Measurements from ENCODE around the gene STAT1.

Gene STAT1

DNA sequence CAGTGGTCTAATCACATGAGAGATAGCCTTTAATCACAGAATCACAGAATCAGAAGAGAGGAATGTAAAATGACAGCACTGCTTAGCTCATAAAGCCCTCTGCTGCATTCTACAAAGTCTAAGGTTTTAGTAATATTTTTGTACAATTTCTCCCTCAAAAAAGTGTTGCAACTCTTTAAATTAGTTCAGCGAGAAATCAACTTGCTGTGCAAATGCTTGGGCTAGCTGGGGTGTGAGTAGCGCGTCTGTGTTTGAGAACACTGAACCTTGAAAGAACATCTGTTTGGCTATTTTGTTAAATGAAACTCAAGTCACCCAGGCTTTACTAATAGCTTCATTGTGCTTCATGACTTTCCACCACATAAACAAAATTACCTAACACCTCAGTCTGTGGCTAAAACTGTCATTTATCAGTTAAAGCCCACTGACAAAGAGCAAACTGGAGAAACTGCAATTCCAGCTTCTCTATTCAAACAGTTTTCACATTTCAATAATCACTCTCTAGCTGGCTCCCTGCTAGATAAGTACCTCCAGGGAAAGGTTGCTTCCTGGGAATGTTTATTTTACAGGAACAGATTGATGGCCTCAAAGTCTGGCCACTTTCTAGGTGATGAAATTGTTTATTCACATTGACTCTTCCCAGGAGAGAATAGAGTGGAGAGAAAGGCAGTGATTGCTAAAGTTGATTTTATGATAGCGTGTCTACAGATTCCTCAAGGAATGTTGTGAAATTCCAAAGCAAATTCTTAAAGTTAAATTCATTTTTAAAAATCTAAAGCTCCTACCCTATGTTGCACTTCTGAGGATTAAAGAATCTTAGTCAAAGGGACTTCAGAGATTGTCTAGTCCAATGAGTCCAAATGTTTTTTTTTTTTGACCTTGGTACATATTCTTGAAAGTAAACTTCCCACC is 36.0 kb upstream of the STAT1 start:
- H3K9me2 ChIP-seq (ENCODE audit: low read depth, low read length), result no peaks in the 10 kb centered on the region
- H3K27ac ChIP-seq (ENCODE audit: low read depth, low read length, poor library complexity, severe bottlenecking), result no peak overlapping the region
- TF ChIP-seq EZH2 (IDR thresholded peaks at IDR 0.05; ENCODE audit: borderline replicate concordance, low read length), result no peak
- TF ChIP-seq, protein P1, sequence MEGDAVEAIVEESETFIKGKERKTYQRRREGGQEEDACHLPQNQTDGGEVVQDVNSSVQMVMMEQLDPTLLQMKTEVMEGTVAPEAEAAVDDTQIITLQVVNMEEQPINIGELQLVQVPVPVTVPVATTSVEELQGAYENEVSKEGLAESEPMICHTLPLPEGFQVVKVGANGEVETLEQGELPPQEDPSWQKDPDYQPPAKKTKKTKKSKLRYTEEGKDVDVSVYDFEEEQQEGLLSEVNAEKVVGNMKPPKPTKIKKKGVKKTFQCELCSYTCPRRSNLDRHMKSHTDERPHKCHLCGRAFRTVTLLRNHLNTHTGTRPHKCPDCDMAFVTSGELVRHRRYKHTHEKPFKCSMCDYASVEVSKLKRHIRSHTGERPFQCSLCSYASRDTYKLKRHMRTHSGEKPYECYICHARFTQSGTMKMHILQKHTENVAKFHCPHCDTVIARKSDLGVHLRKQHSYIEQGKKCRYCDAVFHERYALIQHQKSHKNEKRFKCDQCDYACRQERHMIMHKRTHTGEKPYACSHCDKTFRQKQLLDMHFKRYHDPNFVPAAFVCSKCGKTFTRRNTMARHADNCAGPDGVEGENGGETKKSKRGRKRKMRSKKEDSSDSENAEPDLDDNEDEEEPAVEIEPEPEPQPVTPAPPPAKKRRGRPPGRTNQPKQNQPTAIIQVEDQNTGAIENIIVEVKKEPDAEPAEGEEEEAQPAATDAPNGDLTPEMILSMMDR (IDR thresholded peaks at IDR 0.05; ENCODE audit: low read length), result no peak
- H3K9ac ChIP-seq (ENCODE audit: low read length), result no peak overlapping the region
- no peaks in the 10 kb centered on the region for H3K9me3 ChIP-seq (ENCODE audit: low read length)
- H3K36me3 ChIP-seq (ENCODE audit: insufficient read depth, low read length), result no peaks in the 10 kb centered on the region
- H4K20me1 ChIP-seq (ENCODE audit: insufficient read depth, low read length), result no peaks in the 10 kb centered on the region
- no peak overlapping the region for H3K4me3 ChIP-seq (ENCODE audit: low read depth, low read length, poor library complexity, severe bottlenecking)
- H3K27me3 ChIP-seq (ENCODE audit: insufficient read depth, low read length), result peaks cover 4% of the 10 kb centered on the region; the same call in 1 of the 2 replicates
- H3F3A ChIP-seq (ENCODE audit: insufficient read depth, low read length), result no peaks in the 10 kb centered on the region
- H2AFZ ChIP-seq (ENCODE audit: low read length), result no peak overlapping the region
- no peaks in the 10 kb centered on the region for H3K4me1 ChIP-seq (ENCODE audit: insufficient read depth, low read length, severe bottlenecking)
- no peak overlapping the region for H3K4me2 ChIP-seq (ENCODE audit: low read length)
- H3K79me2 ChIP-seq (ENCODE audit: insufficient read depth, low read length), result no peaks in the 10 kb centered on the region

DNA sequence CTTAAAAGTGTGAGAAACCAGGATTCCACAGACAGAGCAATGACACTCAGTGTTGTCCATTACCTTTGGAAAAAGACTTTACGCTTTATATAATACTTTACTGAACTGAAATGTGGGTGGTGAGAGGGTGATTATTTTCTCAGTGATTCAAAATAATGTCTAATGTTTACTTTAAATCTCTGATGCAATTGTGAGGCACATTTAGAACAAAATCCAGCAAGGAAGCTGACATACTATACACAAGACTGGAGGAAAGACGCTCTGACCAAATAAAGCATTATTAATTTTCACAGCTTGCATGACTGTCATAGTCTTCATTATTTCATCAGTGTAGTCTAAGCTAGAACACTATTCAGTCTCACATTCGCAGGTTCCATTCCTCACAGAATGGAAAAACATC is 34.1 kb upstream of the STAT1 start:
- Histone ChIP-seq H3K4me3 (ENCODE audit: low read depth, low read length, poor library complexity, severe bottlenecking) (no peak overlapping the region), H3K36me3 (ENCODE audit: insufficient read depth, low read length) (no peaks in the 10 kb centered on the region), H3K9me3 (ENCODE audit: low read length) (no peaks in the 10 kb centered on the region), H3K9me2 (ENCODE audit: low read depth, low read length) (no peaks in the 10 kb centered on the region), H3K4me2 (ENCODE audit: low read length) (no peak overlapping the region), H3K9ac (ENCODE audit: low read length) (no peak overlapping the region), H3K79me2 (ENCODE audit: insufficient read depth, low read length) (no peaks in the 10 kb centered on the region), H3K27ac (ENCODE audit: low read depth, low read length, poor library complexity, severe bottlenecking) (no peak overlapping the region), H3K27me3 (ENCODE audit: insufficient read depth, low read length) (peaks cover 4% of the 10 kb centered on the region; the same call in 1 of the 2 replicates), H4K20me1 (ENCODE audit: insufficient read depth, low read length) (no peaks in the 10 kb centered on the region), H3K4me1 (ENCODE audit: insufficient read depth, low read length, severe bottlenecking) (no peaks in the 10 kb centered on the region), H2AFZ (ENCODE audit: low read length) (no peak overlapping the region), H3F3A (ENCODE audit: insufficient read depth, low read length) (no peaks in the 10 kb centered on the region)
- TF ChIP-seq EZH2 (IDR thresholded peaks at IDR 0.05; ENCODE audit: borderline replicate concordance, low read length), result no peak
- TF ChIP-seq, protein P1 (IDR thresholded peaks at IDR 0.05; ENCODE audit: low read length), result no peak

DNA sequence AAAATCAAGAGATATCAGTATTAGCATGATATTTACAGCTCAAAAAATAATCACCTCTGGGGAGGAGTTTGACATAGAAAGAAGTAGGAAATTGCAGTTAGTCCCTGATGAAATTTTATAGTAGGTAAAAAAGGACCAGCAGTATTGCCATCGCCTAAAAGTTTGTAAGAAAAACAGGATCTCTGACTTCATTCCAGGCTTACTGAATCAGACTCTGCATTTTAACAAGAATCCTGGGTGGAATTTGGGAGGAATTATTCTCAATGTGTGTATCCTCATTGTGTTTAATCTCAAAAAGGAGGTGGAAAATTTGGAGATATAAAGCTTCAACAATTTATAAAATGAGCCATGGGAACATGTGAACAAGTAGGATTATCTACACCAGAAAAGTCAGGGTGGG is 31.2 kb upstream of the STAT1 start:
- Histone ChIP-seq H2AFZ (ENCODE audit: low read length) (no peak overlapping the region), H3K4me3 (ENCODE audit: low read depth, low read length, poor library complexity, severe bottlenecking) (no peak overlapping the region), H3K27me3 (ENCODE audit: insufficient read depth, low read length) (no peaks in the 10 kb centered on the region), H3K9me3 (ENCODE audit: low read length) (no peaks in the 10 kb centered on the region), H4K20me1 (ENCODE audit: insufficient read depth, low read length) (no peaks in the 10 kb centered on the region), H3K9me2 (ENCODE audit: low read depth, low read length) (no peaks in the 10 kb centered on the region), H3K27ac (ENCODE audit: low read depth, low read length, poor library complexity, severe bottlenecking) (no peak overlapping the region), H3K9ac (ENCODE audit: low read length) (no peak overlapping the region), H3K4me2 (ENCODE audit: low read length) (no peak overlapping the region), H3F3A (ENCODE audit: insufficient read depth, low read length) (no peaks in the 10 kb centered on the region), H3K36me3 (ENCODE audit: insufficient read depth, low read length) (no peaks in the 10 kb centered on the region), H3K79me2 (ENCODE audit: insufficient read depth, low read length) (no peaks in the 10 kb centered on the region), H3K4me1 (ENCODE audit: insufficient read depth, low read length, severe bottlenecking) (no peaks in the 10 kb centered on the region)
- TF ChIP-seq, protein P1 (IDR thresholded peaks at IDR 0.05; ENCODE audit: low read length), result no peak
- no peak for TF ChIP-seq EZH2 (IDR thresholded peaks at IDR 0.05; ENCODE audit: borderline replicate concordance, low read length)

Measured in OCI-LY1 (cell line).